Activated CD4-positive, alpha-beta T cell treated with anti-CD3 and anti-CD28 coated beads for 48 hours (primary cell): ENCODE measurements around the gene FAM240A.
"Not testable (repeated sequence)": the region's sequence is repeated elsewhere in the genome, so short reads cannot be mapped to it uniquely, and the experiment has no call there.

Experiments
- DNase-seq: peaks from one replicate; pipeline ENCODE4 v3.0.0-alpha.2; 2020

Gene FAM240A

DNA sequence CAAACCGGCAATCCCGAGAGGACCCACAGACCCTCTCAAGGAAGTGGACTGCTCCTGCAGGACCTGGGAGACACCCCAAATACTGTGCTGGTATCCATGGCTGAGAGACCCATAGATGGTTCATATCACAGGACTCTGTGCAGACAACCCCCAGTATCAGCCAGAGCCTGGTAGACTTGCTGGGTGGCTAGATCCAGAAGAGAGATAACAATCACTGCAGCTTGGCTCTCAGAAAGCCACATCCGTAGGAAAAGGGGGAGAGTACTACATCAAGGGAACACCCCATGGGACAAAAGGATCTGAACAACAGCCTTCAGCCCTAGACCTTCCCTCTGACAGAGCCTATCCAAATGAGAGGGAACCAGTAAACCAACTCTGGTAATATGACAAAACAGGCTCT is 25.1 kb upstream of the FAM240A start:
- DNase-seq, result not testable (repeated sequence)

DNA sequence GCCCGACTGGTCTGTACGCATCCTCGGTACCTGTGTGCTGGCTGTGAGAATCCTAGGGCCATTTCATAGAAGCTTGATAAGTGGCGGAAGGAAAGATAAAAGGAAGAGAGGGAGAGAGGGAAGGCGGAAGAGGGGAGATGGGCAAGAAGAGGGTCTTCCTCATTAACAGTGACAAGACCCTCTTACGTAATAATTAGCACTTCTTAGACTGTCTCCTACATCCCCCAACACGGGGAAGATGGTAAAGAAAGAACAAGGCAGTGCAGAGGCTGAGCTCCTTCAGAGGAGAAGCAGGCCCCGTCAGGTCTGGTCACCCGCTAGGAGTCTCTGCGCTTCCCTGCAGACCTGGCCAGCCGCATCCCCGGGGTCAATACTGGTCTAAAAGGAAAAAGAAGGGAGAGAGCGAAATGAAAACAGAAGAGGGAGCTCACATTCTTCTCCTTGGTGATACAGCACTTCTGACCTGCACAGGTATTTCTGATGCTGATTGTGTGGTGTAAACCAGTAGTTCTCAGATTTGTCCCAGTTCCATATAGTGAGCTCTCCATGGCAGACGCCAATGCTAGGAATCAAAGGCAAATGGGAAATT is 19.0 kb upstream of the FAM240A start:
- DNase-seq, result no peak

DNA sequence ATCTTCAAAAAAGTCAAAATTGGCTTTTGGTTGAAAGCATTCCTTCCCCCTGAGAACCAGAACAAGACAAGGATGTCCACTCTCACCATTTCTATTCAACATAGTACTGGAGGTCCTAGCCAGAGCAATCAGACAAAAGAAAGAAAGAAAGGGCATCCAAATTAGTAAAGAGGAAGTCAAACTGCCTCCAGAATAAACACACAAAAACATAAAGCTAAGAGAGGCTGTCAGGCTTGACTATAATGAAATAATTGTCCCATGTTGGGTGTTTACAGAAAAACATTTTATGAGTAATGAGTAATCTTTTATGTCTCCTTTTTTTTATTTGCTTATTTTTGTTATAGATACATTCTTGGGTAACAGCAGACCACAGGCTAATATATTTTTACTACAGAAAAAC is 18.3 kb upstream of the FAM240A start:
- DNase-seq, result no peak

DNA sequence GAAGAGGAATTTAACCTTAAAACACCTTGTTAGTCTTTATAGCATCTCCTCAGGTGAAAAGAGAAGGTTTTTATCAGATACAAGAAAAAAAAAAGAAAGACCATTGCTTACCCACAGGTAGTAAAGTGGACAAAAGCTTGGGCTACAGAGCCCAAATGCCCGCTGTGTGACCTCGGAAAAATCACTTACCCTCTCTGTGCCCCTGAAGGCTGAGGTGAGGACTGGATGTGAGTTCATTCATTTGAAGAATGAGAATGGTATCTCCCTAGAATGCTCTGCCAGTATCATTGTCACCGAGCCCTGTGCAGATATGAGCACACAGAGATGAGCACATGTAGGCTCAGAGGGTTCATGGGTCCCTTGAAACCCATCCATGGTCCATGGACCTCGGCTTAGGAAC is 17.6 kb upstream of the FAM240A start:
- DNase-seq, result no peak

DNA sequence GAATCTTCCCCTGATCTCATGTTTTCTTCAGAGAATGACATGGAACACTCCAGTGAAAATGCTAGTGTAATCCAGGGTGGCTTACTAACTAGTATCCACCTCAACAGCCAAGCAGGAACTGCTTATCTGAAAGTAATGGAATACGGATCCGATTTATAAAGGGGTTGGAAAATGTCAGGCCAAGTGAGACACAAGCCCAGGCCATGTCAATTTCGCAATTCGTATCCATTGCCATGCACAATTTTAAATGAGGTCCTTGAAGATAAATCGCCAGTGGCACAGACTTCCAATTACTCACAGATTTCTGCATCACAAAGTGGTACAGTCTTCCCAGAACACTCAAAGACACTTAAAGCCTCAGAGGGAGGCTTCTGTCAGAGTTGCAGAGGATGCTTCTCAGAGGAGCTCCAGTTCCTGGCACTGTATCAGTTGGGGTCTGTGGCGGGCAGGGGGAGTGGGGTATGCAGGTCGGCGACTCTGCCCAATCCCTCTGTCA is 16.5 kb upstream of the FAM240A start:
- no peak for DNase-seq

DNA sequence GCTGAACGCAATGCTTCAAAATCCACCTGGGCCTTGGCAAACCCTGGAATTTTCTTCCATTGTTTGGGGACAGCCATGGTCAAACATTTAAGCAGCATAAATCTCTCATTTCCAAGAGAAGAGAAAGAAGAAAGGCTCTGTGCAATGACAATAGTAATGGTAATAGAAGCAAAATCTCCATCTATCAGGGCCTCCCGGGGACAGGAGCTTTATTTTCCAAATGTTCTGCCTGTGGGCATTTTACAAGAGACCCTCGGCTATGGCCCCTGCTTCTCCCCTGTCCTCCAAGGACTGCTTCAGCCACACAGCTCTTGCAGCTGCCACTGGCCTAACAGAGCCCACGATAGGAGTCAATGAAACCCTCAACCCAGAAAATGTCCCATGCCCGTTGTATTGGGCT is 12.7 kb upstream of the FAM240A start:
- DNase-seq, result no peak

DNA sequence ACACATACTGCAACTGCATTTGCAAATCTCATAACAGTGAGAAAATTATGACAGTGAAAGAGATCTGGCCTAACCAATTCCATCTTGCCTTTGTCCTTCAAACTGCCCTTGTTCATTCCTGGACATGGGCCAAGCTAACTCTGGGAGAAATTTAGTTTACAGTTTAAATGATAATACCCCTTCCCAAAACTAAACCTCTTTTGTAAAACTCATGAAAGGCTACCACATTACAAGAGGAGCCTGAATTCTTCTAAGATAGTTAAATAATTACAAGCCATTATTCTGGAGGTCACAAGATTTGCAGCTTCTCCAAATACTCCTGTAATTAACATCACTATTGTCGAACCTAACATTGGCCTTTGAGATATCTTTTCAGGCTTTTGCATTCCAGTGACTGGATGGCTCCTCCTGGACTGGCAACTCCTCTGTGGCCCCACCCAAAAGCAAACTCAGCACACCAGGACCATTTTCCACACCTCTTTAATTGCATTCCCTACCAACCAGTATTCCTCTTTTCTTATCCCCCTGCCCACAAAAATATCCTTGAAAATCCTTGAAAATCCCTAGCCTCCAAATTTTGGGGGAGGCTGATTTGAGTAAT is 8.8 kb upstream of the FAM240A start:
- DNase-seq, result no peak

DNA sequence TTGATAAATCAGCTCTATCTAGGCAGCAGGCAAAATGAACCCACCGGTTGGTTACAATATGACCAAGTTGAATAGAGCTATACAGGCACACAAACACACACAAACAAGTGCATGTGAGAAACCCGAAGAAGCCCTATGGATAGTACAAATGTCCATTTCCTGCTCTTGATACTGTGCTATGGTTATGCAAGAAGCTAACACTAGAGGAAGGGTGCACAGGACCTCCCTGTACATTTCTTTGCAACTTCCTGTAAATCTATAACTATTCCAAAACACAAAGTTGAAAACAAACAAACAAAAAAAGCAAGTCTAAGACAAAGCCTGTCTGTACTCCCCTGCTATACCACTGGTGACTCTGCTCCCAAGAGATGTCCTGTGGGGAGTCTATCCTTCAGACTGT is 8.2 kb upstream of the FAM240A start:
- DNase-seq, result no peak

DNA sequence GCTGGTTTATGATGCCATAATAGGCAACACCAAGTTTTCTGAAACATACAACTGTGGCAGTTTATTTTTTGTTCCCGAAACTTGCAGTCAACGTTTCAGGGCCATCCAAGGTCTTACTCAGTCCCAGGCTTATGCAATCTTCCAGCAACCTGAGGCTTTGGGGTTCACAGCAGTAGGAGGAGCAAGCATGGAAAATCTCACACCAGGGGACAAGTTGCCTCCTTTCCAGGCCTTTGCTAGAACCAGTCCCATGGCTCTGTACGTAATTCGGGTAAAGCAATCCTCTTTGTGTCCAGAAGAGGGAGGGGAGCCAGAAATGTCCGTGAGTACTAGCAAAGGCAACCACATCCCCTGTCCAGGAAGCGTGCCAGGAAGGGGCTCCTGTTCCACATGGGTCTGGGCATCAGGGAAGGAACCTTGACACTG is 4.7 kb upstream of the FAM240A start:
- no peak for DNase-seq

DNA sequence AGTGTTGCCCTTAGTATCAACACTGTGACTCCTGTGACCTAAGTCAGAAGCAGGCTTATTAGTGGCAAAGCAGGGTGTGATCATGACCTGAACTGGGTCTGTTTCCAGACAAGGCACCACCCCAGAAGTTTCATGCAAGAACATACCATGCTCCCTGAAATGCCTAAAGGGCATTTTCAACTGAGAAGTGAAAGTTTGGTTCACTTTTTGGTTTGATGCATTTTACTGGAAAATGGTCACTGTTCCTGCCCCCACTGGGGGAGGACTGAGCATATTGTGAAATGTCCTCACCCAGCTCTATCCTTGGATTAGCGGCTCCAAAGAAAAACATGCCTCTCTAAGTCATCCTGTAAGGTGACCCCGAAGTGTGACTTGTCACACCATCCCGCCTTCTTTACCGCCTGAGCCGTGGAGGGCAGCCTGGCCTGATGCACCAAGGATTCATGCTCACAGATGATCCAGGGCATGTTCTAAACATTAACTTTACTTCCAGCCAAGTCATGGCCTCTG is 3.1 kb upstream of the FAM240A start:
- no peak for DNase-seq

DNA sequence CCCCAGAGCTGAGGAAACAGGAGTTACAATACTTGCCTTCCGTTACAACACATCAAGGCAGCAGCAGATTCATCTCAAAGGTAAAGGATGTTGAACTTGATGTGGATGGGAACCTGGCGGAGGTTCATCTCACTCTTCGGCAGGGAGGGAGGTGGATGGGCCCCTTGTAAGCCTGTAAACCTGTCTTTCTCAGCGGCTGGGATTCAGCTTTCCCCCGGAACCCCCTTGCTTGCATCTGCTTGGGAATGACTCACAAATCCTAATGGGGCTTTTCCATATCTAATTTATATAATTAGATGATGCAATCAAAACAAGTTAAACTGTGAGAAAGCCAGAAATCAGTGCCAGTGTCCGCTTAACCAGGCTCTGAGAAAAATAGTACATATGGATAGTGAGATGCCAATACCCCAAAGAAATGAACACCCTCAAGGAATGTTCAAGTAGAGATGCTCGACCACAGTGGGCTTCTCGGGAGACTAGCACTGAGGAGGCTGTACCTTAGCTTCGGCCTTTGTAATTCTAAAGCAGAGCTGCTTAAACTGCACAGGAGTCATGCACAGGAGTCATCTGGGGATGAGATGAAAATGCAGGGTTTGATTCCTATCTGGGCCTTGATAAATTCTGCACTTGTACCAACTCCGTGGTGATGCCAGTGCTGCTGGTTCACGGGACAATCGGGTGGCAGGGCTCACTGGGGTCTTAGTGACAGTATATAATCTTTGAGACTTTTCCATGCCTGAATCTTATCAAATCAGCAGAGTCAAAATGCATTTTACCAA is 2.2 kb upstream of the FAM240A start:
- DNase-seq, result no peak

DNA sequence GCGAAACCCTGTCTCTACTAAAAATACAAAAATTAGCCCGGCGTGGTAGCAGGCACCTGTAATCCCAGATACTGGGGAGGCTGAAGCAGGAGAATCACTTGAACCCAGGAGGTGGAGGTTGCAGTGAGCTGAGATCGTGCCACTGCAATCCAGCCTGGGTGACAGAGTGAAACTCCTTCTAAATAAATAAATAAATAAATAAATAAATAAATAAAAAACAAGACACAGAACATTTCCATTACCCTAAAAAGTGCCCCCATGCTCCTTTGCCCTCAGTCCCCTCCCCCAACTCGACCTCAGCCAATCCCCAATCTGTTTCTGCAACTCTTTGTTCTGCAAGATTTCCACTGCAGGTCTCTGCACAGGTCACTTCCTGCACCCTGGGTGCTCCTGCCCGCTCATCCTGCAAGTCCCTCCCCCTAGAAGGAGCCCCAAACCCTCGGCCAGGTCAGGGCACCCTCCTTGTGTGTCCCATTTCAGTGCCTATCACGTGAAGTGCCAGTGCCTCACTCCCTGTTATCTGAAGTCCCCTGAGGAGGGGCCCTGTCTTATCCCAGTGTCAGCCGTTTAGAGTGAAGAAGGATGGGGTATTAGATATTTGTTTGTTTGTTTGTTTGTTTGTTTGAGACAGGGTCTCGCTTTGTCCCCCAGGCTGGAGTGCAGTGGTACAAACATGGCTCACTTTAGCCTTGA is 1.1 kb downstream of the FAM240A start:
- no peak for DNase-seq

DNA sequence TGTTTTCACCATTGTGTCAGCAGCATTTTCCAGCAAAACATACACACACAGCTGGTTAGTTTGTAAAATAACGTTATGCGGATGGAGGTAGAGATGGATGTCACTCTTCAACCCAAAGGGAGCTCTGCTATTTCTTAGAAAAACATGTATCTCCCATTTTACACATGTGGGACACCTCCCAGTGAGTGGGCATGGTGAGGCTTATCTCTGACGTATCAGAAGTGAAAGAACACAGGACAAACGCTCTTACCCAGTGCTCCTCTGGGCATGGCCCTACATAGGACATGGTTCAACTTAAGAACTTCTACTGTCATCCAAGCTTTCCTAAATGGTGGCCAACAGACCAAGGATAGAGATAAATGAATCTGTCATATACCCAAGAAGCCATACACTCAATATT is 2.1 kb downstream of the FAM240A start:
- no peak for DNase-seq

DNA sequence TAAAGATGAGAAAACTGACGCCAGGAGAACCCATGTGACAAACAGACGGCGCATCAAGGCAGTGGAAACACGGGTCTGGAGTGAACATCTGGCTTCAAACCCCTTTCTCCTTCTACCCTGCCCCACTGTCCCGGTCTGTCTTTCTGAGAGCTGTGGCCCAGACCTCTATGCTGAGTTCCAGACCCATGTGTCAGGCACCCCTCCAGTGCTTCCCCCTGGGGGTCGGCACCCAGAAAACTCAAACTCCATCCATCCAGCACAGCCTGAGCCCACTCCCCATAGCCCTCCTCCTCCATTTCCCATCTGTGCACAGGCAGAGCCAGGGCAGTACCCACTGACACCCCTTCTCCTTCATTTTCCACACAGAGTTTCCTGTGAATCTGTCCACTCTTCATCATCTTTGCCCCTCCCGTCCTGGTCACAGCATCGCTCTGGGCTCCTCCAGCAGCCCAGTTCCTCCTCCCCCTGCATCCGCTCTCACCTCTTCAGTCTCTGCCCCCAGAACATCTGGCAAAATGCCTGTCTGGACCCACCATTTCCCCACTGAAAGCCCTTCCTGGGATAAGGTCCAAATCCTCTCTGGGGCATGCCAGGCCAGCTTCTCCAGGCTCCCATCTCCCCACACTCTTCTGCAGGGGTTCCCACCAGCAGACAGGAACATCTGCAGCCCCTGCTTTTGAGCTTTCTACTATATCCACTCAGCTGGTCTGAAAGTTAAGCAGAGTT is 2.9 kb downstream of the FAM240A start:
- no peak for DNase-seq

DNA sequence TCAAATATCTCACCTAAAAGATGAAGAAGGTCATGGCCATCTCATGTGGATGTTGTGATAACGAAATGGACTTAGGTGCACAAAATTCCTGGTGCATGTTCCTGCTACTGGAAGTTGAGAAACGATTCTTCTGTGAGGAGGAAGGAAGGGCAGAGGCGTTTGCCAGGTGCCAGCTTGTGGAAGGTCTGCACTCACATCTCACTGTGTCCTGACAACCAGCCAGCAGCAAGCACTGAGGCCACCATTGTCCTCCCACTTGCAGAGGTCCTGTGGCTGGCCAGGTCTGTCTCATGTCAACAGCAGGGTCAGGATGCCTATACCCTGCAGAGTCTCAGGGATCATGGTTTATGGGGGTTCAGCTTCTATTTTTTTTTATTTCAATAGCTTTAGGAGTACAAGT is 3.7 kb downstream of the FAM240A start:
- DNase-seq, result no peak

DNA sequence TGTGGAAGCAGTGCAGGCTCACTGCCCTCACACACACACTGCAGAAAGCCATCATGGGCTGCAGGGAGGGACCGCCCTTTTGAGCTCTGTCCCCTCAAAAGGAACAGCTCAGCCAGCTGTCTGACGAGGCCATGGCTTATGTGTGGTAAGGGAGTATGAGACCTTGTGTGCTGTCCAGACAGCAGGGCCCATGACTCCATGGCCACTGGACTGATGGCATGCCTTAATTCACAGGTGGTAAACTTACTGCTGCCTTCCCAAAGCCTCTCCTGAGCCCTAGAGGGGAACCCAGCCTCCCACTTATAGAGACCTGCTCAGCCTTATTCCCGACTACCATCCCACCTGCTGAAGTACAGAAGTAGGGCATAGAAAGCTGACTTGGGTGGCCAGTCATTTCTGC is 5.6 kb downstream of the FAM240A start:
- no peak for DNase-seq

DNA sequence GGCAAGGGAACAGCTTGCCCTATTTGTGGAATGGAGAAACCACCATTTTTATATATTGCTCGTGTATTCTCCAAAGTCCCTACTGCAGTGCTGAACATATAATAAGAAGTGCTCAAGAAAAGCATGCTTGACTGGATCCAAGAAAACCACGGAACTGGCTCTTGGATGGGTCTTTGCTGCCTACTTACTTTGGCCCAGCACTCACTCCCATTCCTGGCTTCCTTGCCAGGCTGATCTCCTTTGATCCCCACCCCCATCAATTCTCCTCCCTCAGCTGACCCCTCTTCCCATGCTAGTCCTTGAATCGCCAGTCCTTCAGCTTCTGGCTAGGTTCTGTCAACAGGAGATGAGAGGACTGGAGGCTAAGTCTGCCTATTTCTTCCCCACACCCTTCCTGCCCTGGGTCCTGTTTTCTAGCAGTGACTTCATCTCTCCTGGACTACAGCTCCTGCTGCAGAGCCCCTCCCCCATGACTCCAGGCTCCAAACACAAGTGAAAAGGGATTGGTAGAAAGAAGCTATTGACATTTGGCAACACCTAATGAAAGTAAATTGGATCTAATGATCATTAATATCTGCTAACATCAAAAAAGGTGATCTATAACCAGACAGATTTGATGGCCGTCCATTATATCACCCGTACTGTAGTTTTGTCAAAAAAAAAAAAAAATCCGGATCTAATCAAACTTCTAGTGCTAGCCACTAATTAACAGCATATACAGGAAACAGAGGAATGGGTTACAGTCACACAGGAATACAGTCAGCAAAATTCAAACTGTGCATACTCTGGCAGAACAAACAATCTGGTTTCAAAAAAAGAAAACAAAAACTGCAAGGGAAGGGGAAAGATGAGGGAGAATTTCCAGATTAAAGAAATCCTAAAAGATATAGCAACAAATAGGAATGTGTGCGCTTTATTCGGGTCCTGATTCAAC is 7.8 kb downstream of the FAM240A start:
- DNase-seq, result no peak

DNA sequence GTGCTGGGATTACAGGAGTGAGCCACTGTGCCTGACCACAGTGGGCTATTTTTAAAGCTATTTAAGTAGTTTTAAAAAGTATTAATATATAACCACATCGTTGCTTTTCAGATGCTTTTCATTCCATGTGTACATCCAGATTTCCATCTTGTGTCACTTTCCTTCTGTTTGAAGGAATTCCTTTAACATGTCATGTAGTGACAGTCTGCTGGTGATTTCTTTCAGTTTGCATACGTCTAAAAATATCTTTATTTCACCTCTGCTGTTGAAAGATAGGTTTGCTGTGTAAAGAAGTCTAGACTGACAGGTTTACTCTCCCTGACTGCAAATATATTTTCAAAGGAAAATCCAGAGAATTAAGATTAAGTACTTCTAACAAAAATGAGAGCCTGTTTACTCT is 12.2 kb downstream of the FAM240A start:
- no peak for DNase-seq

DNA sequence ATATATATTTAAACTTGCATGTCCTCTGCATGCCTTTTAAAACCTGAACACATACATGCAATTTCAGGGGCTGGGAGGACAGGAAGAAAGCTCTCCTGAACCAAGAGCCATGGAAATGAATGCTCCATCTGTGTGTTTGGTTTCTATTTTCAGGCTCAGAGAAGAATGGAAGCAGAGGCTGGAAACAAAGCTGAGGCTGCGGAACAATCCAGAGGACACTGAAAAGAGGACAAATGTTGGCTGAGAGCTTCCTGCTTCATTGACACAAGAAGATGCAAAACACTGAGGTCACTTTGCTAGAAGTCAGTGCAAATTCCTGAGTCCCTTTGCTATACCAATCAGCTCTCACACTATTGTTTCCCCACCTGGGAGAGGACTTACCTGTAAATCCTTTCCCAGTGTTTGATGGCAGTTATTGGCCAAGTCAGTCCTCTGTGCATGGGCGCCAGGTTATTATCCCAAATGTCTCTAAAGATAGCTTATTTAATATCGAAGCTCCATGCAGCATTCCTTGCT is 12.7 kb downstream of the FAM240A start:
- no peak for DNase-seq

DNA sequence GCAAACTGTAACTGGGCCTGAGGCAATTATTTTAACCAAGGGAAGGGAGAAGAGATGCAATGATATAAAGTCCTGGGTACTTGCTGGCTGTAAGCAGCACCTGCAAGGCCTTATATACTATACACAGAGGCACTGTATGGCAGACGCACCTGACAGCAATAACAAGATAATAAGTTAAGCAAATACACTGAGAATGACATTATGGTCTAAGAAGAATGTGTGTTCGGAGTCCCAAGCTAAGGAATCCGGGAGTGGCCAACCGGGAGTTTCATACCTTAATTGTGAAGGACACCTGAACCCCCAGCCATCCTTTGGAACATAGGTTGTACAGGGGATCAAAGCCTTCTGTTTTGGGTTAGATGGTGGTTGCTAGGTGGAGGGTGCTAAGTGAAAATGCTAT is 13.7 kb downstream of the FAM240A start:
- DNase-seq, result no peak

DNA sequence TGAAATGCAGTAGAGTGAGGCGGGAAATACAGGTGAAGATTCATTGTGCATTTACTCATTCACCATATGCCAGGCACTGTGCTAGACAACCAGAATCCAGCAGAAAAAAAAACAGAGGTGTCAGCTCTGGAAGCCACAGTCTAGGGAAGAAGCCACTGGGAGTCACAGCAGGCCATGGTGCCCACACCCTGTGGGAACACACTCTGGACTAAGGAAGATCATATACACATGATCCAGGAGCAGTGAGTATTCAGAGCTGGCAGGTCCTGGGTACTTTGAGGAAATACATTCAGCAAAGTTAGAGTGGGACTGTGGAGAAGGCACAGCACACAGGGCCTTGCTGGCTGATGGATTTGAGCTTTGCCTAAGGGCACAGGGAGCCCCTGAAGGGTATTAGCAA is 14.8 kb downstream of the FAM240A start:
- no peak for DNase-seq
